HG03565 (cell line): ENCODE data around the gene HOXD9.

Experiments
- ATAC-seq: cut with Tn5 transposase; IDR thresholded peaks from one replicate; pipeline ENCODE4 v1.9.1; 2021; ENCODE audit warnings: mild to moderate bottlenecking, moderate library complexity; ENCODE audit not compliant: unreplicated experiment

Gene HOXD9

GRCh38 chr2:176137252-176137580 lies 14.7 kb downstream of the HOXD9 start:
- no peak for ATAC-seq

- ATAC-seq: no peak
These were observed 15.4 kb downstream of the HOXD9 start for GRCh38 chr2:176137906-176138305.

GRCh38 chr2:176138526-176138922 lies 16.0 kb downstream of the HOXD9 start:
- ATAC-seq: no peak

GRCh38 chr2:176138923-176139660 lies 16.6 kb downstream of the HOXD9 start:
- no peak for ATAC-seq

- ATAC-seq: no peak
These were observed 17.4 kb downstream of the HOXD9 start for GRCh38 chr2:176139661-176140512.

GRCh38 chr2:176140513-176141317 lies 18.2 kb downstream of the HOXD9 start:
- ATAC-seq: peak; percentile 88

- no peak for ATAC-seq
These were observed 19.8 kb downstream of the HOXD9 start for GRCh38 chr2:176142281-176142680.

GRCh38 chr2:176145085-176145969 lies 22.8 kb downstream of the HOXD9 start:
- no peak for ATAC-seq

GRCh38 chr2:176146101-176146500 lies 23.6 kb downstream of the HOXD9 start:
- no peak for ATAC-seq

- ATAC-seq: no peak
These were observed 24.1 kb downstream of the HOXD9 start for GRCh38 chr2:176146645-176147044.

- ATAC-seq: no peak
These were observed 24.8 kb downstream of the HOXD9 start for GRCh38 chr2:176147210-176147799.

GRCh38 chr2:176147800-176148496 lies 25.4 kb downstream of the HOXD9 start:
- ATAC-seq: no peak

GRCh38 chr2:176148751-176149421 lies 26.4 kb downstream of the HOXD9 start:
- no peak for ATAC-seq

- ATAC-seq: no peak
These were observed 27.0 kb downstream of the HOXD9 start for GRCh38 chr2:176149481-176149938.

- no peak for ATAC-seq
These were observed 27.5 kb downstream of the HOXD9 start for GRCh38 chr2:176149939-176150583.

GRCh38 chr2:176150584-176151441 lies 28.3 kb downstream of the HOXD9 start:
- ATAC-seq: no peak
